HG03159 (cell line): ENCODE measurements around the gene NKX1-1.
"Not testable (repeated sequence)": the region's sequence is repeated elsewhere in the genome, so short reads cannot be mapped to it uniquely, and the experiment has no call there.

Experiments
- ATAC-seq: cut with Tn5 transposase; IDR thresholded peaks from one replicate; pipeline ENCODE4 v1.9.1; 2021; ENCODE audit warnings: mild to moderate bottlenecking, moderate library complexity; ENCODE audit not compliant: unreplicated experiment

Gene NKX1-1

GRCh38 chr4:1406394-1406980 lies at the start of gene NKX1-1:
Gene NKX1-1, minus strand, starts transcription at chr4:1406442. Its CDS starts 0 bp downstream, at chr4:1406442.
- ATAC-seq = no peak

- ATAC-seq = no peak
These were observed 47.5 kb upstream of the NKX1-1 start for GRCh38 chr4:1453731-1454130.

GRCh38 chr4:1452431-1453051 lies 46.3 kb upstream of the NKX1-1 start:
- ATAC-seq = no peak

- no peak for ATAC-seq
These were observed 45.5 kb upstream of the NKX1-1 start for GRCh38 chr4:1451752-1452122.

- no peak for ATAC-seq
These were observed 45.0 kb upstream of the NKX1-1 start for GRCh38 chr4:1451106-1451751.

- no peak for ATAC-seq
These were observed 43.8 kb upstream of the NKX1-1 start for GRCh38 chr4:1449833-1450741.

GRCh38 chr4:1449475-1449832 lies 43.2 kb upstream of the NKX1-1 start:
- no peak for ATAC-seq

- no peak for ATAC-seq
These were observed 42.6 kb upstream of the NKX1-1 start for GRCh38 chr4:1448589-1449420.

- ATAC-seq = no peak
These were observed 41.7 kb upstream of the NKX1-1 start for GRCh38 chr4:1447676-1448588.

GRCh38 chr4:1446502-1447386 lies 40.5 kb upstream of the NKX1-1 start:
- ATAC-seq = no peak

- ATAC-seq = no peak
These were observed 39.6 kb upstream of the NKX1-1 start for GRCh38 chr4:1445716-1446445.

- not testable (repeated sequence) for ATAC-seq
These were observed 37.5 kb upstream of the NKX1-1 start for GRCh38 chr4:1443688-1444172.

GRCh38 chr4:1427010-1427409 lies 20.8 kb upstream of the NKX1-1 start:
- no peak for ATAC-seq

GRCh38 chr4:1421657-1422056 lies 15.4 kb upstream of the NKX1-1 start:
- no peak for ATAC-seq

GRCh38 chr4:1419708-1420107 lies 13.5 kb upstream of the NKX1-1 start:
- ATAC-seq = no peak

- no peak for ATAC-seq
These were observed 12.4 kb upstream of the NKX1-1 start for GRCh38 chr4:1418494-1419285.
